Vagina (tissue), 2 donors: ENCODE results near the gene SRGAP3.

Experiments used
- CTCF ChIP-seq, 3 experiments: fragments of 450-650 bp in 2 of 3; fragments of 200-600 bp in 1 of 3; sonication (generic) in 1 of 3; IDR thresholded peaks; one replicate each; pipeline ENCODE4 v1.5.1; 2017 to 2019; ENCODE audit warnings: antibody characterized with exemption in 3 of 3, mild to moderate bottlenecking in 2 of 3, moderate library complexity in 2 of 3
- POLR2AphosphoS5 ChIP-seq, 2 donors: sonication (generic); formaldehyde crosslinking; IDR thresholded peaks; one replicate each; pipeline ENCODE4 v1.9.0; 2017; ENCODE audit warnings: antibody characterized with exemption in 2 of 2, mild to moderate bottlenecking in 2 of 2, low read depth in 1 of 2; ENCODE audit not compliant: insufficient read depth in 1 of 2

DNA sequence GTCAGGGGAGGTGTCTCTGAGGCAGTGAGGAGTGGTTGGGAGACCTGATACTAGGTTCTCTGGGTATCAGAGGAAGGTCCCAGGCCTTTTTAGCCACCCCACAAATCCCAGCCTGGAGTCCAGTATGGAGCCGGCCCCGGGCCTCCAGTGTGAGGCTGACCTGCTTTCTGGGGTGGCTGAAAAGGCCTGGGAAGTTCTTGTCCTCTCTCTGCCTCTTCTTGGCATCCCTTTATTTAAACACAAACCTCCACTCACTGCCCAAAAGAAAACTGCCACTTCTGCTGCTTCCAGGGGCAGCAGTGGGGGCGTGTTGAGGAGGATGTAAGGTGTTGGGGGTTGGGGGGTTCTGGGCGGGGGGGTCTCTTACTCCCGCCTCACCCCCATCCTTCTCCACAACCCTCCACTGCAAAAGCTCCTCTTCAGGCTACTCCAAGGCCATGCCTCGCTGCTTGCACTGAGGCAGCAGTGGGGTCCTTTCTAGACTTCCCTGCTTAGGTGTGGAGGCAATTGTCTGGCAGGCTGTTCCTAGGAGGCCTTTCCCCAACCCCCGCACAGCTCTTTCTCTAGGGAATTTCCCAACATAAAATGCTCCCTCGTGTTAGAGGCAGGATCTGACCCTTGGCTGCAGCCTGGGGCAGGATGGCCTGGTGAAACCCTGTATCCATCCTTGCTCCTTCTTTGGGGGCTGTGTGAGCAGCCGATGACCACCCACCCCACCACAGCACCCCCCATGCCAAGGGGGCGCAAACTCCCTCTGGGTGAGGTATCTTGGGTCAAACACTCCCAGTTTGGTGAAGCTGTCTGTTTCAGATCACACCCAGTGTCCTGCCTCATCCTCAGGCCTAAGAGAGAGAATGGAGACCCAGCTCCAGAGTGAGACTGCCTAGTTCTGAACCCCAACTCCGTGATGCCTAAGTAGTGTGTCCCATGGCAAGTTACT is 274.1 kb downstream of the SRGAP3 start:
- TF ChIP-seq POLR2AphosphoS5 (IDR thresholded peaks at IDR 0.05; ENCODE audit: insufficient read depth in 1 of 2, low read depth in 1 of 2) (no peak), CTCF (IDR thresholded peaks at IDR 0.05) (no peak)
